Liver (tissue), 9 donors: Measurements from ENCODE around the gene PHLDA2. TPM values are rescaled to one million over a fixed set of nuclear protein-coding genes. Genes with fewer than 3 reads are reported as not detected.
A peak's percentile ranks its signal among the peaks of the same experiment; 100 is the strongest.

Source experiments
- DNase-seq: peaks from one replicate; pipeline ENCODE4 v3.0.0-alpha.2; 2017; ENCODE audit warnings: low spot score
- H3K27ac ChIP-seq, 2 donors: one replicate each; pipeline ENCODE4 v1.7.0; 2013; ENCODE audit warnings: inconsistent platforms in 2 of 2, low read length in 2 of 2, control low read depth in 1 of 2, low read depth in 1 of 2, mild to moderate bottlenecking in 1 of 2
- H3K27me3 ChIP-seq, 4 donors: one replicate each; pipeline versions ENCODE4 v1.6.1 to v1.7.0; 2013; ENCODE audit warnings: low read length in 3 of 4, inconsistent platforms in 1 of 4, mild to moderate bottlenecking in 1 of 4, moderate library complexity in 1 of 4; ENCODE audit not compliant: control insufficient read depth in 4 of 4, insufficient read depth in 4 of 4
- H3K36me3 ChIP-seq, 4 donors: one replicate each; pipeline versions ENCODE4 v1.6.1 to v1.7.0; 2013; ENCODE audit warnings: low read length in 3 of 4, mild to moderate bottlenecking in 3 of 4, low read depth in 1 of 4, moderate library complexity in 1 of 4; ENCODE audit not compliant: control insufficient read depth in 4 of 4, insufficient read depth in 3 of 4
- H3K4me1 ChIP-seq, 4 donors: one replicate each; pipeline versions ENCODE4 v1.6.1 to v1.7.0; 2013; ENCODE audit warnings: low read length in 3 of 4, mild to moderate bottlenecking in 3 of 4, moderate library complexity in 1 of 4; ENCODE audit not compliant: control insufficient read depth in 4 of 4, insufficient read depth in 4 of 4
- H3K4me3 ChIP-seq, 3 donors: one replicate each; pipeline versions ENCODE4 v1.6.1 to v1.7.0; 2013; ENCODE audit warnings: low read length in 3 of 3, control low read depth in 1 of 3, low read depth in 1 of 3, mild to moderate bottlenecking in 1 of 3
- H3K9ac ChIP-seq, 2 donors: one replicate each; pipeline ENCODE4 v1.7.0; 2013; ENCODE audit warnings: low read length in 2 of 2, mild to moderate bottlenecking in 2 of 2, moderate library complexity in 2 of 2, control low read depth in 1 of 2, low read depth in 1 of 2
- H3K9me3 ChIP-seq, 4 donors: one replicate each; pipeline versions ENCODE4 v1.6.1 to v1.7.0; 2013; ENCODE audit warnings: low read length in 3 of 4; ENCODE audit not compliant: control insufficient read depth in 4 of 4
- FOXA2 ChIP-seq: IDR thresholded peaks from 2 replicates; pipeline ENCODE4 v1.6.1; 2016; ENCODE audit warnings: antibody characterized with exemption
- GABPA ChIP-seq, 2 donors: IDR thresholded peaks in 1 of 2; conservative IDR thresholded peaks in 1 of 2; 2 replicates each; pipeline ENCODE4 v1.6.1; 2016; ENCODE audit warnings: antibody characterized with exemption in 2 of 2, mild to moderate bottlenecking in 1 of 2, moderate library complexity in 1 of 2
- HNF4A ChIP-seq, 2 donors: conservative IDR thresholded peaks; 2 replicates each; pipeline ENCODE4 v1.6.1; 2016; ENCODE audit warnings: antibody characterized with exemption in 2 of 2, mild to moderate bottlenecking in 2 of 2
- JUND ChIP-seq, 2 donors: IDR thresholded peaks; 2 replicates each; pipeline ENCODE4 v1.6.1; 2016; ENCODE audit warnings: antibody characterized with exemption in 2 of 2
- NR2F2 ChIP-seq: IDR thresholded peaks from 2 replicates; pipeline ENCODE4 v1.6.1; 2016; ENCODE audit warnings: antibody characterized with exemption
- RAD21 ChIP-seq, 2 donors: IDR thresholded peaks; 2 replicates each; pipeline ENCODE4 v1.6.1; 2016; ENCODE audit warnings: antibody characterized with exemption in 2 of 2, mild to moderate bottlenecking in 2 of 2
- RXRA ChIP-seq, 2 donors: IDR thresholded peaks; 2 replicates each; pipeline ENCODE4 v1.6.1; 2017 to 2018; ENCODE audit warnings: antibody characterized with exemption in 2 of 2, mild to moderate bottlenecking in 1 of 2
- SP1 ChIP-seq: IDR thresholded peaks from 2 replicates; pipeline ENCODE4 v1.6.1; 2018; ENCODE audit warnings: antibody characterized with exemption, mild to moderate bottlenecking
- YY1 ChIP-seq: IDR thresholded peaks from 2 replicates; pipeline ENCODE4 v1.6.1; 2016; ENCODE audit warnings: antibody characterized with exemption, mild to moderate bottlenecking
- WGBS: extraction: QIAGEN DNeasy Blood & Tissue Kit; methylation state at CpG from one replicate; pipeline ENCODE4 v1.1.7; 2013; 5-methylcytosine and 5-hydroxymethylcytosine counted together
- polyA plus RNA-seq, 2 donors: library from polyadenylated mRNA; stranded (reverse) in 1 of 2; unstranded in 1 of 2; fragments of 200-250 nt in 1 of 2; fragments of >200 nt in 1 of 2; fragmentation: Nextera tagmentation in 1 of 2; extraction: Ambion mirVana in 1 of 2; gene quantifications; one replicate each; pipeline versions ENCODE4 v1.2.1 to v1.2.3, GENCODE V29; 2013 to 2015
- total RNA-seq, 2 donors: library from RNA; depleted of rRNA; stranded (reverse); fragments of >200 nt; gene quantifications; one replicate each; pipeline ENCODE4 v1.2.3, GENCODE V29; 2014
- TF ChIP-seq, protein P1 (sequence below): IDR thresholded peaks from 2 replicates; pipeline ENCODE4 v1.6.1; 2016; ENCODE audit warnings: antibody characterized with exemption
- TF ChIP-seq, protein P2 (sequence below): IDR thresholded peaks from 2 replicates; pipeline ENCODE4 v1.6.1; 2016; ENCODE audit warnings: antibody characterized with exemption, mild to moderate bottlenecking
- TF ChIP-seq, protein P3 (sequence below): fragments of 150-350 bp; IDR thresholded peaks from 2 replicates; pipeline ENCODE4 v1.5.1; 2017; ENCODE audit warnings: improper control_type of control experiment, low read depth, low read length; ENCODE audit not compliant: missing input control
- donor health status: healthy.
- donor health status: healthy.
- donor health status: healthy.
- donor health status: healthy.
- donor health status: healthy.

PHLDA2 gene
- total and polyA plus RNA-seq, 4 donors = 0.23 to 1.4 (median 0.99) TPM; not detected in 1

DNA sequence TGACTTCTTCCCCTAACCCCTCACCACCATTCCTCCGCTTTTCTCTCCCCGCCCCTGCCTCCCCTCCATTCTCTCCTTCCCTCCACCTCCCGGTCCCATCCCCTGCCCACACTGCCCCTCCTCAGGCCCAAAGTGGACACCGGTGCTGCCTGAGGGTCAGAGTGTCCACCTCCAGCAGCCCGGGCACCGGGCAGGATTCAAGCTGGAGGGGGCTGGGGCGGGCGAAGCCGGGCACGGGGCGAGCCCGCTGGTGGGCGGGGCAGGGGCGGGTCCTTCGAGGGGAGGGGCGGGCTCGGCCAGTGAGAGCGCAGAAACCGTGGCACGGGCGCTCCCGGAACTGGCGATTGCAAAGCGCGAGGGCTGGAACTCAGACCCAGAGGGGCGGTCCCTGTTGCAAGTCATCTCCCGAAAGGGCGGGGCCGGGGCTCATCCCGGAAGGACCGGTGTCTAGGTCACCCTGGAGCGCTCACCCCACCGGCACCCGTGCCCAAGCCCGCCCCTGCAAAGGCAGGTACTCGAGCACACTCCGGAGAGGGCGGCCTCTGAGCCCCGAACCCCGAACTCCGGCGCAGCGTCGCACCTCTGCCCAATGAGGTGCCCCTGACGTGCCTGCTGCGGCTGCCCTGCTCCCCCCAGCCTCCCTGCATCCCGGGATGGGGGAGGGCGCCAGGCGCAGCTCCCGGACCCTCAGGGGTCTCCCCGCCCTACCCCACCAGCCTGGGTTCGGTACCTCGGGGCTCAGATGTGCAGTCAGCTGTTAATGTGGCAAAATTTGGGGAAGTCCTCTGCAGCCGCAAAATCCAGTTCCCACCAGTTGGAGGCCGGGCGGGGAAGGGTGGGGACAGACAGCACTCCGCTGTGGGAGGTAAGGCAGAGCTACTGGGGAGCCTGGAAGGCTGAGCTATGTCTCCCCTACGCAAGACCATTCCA, 27.1 kb downstream of the PHLDA2 start:
- Histone ChIP-seq H3K9ac (peak overlapping the region; percentile 69 to 72), H3K9me3 (no peaks in the 10 kb centered on the region), H3K4me3 (peak overlapping the region; percentile 61 to 82 (median 73)), H3K4me1 (peaks cover 8 to 26% (median 14%) of the 10 kb centered on the region in 4 donors), H3K36me3 (no peaks in the 10 kb centered on the region), H3K27ac (peak overlapping the region; percentile 87 to 91), H3K27me3 (no peaks in the 10 kb centered on the region)
- TF ChIP-seq, protein P1, sequence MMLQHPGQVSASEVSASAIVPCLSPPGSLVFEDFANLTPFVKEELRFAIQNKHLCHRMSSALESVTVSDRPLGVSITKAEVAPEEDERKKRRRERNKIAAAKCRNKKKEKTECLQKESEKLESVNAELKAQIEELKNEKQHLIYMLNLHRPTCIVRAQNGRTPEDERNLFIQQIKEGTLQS = no peak
- TF ChIP-seq RXRA (IDR thresholded peaks at IDR 0.05) (peak; percentile 49 to 71), SP1 (peak; percentile 73), YY1 (peak; percentile 35), GABPA (IDR thresholded peaks at IDR 0.05 in 1 of 2, conservative IDR thresholded peaks at IDR 0.05 in 1 of 2) (peak in 1 of 2 donors; percentile 67), NR2F2 (no peak), HNF4A (conservative IDR thresholded peaks at IDR 0.05) (peak; percentile 53 to 55)
- TF ChIP-seq, protein P2, sequence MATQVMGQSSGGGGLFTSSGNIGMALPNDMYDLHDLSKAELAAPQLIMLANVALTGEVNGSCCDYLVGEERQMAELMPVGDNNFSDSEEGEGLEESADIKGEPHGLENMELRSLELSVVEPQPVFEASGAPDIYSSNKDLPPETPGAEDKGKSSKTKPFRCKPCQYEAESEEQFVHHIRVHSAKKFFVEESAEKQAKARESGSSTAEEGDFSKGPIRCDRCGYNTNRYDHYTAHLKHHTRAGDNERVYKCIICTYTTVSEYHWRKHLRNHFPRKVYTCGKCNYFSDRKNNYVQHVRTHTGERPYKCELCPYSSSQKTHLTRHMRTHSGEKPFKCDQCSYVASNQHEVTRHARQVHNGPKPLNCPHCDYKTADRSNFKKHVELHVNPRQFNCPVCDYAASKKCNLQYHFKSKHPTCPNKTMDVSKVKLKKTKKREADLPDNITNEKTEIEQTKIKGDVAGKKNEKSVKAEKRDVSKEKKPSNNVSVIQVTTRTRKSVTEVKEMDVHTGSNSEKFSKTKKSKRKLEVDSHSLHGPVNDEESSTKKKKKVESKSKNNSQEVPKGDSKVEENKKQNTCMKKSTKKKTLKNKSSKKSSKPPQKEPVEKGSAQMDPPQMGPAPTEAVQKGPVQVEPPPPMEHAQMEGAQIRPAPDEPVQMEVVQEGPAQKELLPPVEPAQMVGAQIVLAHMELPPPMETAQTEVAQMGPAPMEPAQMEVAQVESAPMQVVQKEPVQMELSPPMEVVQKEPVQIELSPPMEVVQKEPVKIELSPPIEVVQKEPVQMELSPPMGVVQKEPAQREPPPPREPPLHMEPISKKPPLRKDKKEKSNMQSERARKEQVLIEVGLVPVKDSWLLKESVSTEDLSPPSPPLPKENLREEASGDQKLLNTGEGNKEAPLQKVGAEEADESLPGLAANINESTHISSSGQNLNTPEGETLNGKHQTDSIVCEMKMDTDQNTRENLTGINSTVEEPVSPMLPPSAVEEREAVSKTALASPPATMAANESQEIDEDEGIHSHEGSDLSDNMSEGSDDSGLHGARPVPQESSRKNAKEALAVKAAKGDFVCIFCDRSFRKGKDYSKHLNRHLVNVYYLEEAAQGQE = peak; percentile 72
- peak; percentile 83 for DNase-seq
- WGBS = 3% methylated on average over 58 of the region's 58 CpGs

DNA sequence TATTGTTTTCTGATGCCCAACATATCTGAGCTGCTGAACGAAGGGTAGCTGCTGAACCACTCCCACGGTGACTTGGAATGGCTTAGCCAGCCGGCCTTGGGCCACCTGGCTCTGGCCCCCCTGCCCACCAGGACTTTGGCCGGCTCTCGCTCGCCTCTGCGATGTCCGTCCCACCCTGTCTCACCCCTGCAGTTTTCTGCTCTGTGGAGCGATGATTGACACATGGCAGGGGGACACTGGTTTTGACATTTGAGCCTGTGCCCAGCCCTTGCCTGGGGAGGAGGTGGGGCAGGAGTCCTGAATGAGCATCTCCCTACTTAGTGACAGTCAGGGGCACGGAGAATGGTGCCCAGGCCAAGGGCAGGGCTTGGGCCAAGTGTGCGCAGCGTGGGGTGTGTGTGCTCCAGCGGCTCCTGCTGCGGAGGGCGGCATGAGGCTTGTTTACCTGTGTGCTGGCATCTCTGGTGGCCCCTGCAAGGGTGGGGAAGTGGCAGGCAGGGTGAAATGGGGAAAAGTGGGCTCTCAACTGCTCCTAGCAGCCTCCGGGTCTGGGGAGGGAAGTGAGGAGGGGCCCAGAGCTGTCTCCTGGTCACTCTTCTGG, 27.9 kb downstream of the PHLDA2 start:
- Histone ChIP-seq H3K27me3 (no peaks in the 10 kb centered on the region), H3K4me3 (peak overlapping the region in 1 of 3 donors; percentile 82), H3K27ac (peak overlapping the region; percentile 68 to 84), H3K4me1 (peaks cover 8 to 26% (median 14%) of the 10 kb centered on the region in 4 donors), H3K36me3 (no peaks in the 10 kb centered on the region), H3K9me3 (no peaks in the 10 kb centered on the region), H3K9ac (peak overlapping the region in 1 of 2 donors; percentile 21)
- TF ChIP-seq FOXA2 = no peak
- TF ChIP-seq HNF4A (conservative IDR thresholded peaks at IDR 0.05) = no peak
- TF ChIP-seq YY1 = no peak
- 89% methylated on average over 16 of the region's 16 CpGs for WGBS
- DNase-seq = no peak

DNA sequence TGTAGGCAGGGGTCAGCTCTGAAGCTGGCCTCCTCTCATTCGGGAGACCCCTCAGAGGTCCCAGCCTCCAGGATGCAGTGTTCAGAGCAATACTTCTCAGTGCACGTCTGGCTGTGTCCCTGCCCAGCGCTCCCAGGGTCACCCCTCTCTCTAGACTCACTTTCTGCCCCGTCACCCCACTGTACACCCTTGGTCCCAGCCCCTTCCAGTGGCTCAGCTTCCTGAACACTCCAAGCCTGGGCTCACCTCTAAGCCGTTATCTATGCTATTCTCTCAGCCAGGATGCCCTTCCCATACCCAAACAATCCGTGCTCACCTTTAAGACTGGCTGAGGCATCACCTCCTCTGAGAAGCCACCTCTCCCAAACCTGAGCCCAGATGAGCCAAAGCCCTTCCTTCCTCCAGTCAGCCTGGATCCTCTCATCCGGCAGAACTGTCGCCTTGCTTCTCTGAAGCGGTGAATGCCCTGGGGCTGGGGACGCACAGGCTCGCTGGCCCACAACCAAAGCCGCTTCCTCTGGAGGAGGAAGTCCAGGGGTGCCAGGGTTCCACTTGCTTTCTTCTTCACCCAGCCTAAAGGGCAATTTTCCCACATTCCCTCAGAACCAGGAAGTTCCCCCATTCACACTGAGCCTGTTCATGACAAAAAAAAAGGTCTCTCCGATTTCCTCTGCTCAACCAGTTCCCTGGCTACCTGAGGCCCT, 30.0 kb downstream of the PHLDA2 start:
- no peak for TF ChIP-seq GABPA (IDR thresholded peaks at IDR 0.05 in 1 of 2, conservative IDR thresholded peaks at IDR 0.05 in 1 of 2)
- TF ChIP-seq JUND (IDR thresholded peaks at IDR 0.05) = no peak
- no peak for TF ChIP-seq YY1
- no peak for TF ChIP-seq SP1
- TF ChIP-seq RAD21 (IDR thresholded peaks at IDR 0.05) = no peak
- no peak for TF ChIP-seq NR2F2
- TF ChIP-seq, protein P1 = no peak
- TF ChIP-seq, protein P3, sequence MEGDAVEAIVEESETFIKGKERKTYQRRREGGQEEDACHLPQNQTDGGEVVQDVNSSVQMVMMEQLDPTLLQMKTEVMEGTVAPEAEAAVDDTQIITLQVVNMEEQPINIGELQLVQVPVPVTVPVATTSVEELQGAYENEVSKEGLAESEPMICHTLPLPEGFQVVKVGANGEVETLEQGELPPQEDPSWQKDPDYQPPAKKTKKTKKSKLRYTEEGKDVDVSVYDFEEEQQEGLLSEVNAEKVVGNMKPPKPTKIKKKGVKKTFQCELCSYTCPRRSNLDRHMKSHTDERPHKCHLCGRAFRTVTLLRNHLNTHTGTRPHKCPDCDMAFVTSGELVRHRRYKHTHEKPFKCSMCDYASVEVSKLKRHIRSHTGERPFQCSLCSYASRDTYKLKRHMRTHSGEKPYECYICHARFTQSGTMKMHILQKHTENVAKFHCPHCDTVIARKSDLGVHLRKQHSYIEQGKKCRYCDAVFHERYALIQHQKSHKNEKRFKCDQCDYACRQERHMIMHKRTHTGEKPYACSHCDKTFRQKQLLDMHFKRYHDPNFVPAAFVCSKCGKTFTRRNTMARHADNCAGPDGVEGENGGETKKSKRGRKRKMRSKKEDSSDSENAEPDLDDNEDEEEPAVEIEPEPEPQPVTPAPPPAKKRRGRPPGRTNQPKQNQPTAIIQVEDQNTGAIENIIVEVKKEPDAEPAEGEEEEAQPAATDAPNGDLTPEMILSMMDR = no peak
- DNase-seq = no peak
- 73% methylated on average over 13 of the region's 13 CpGs for WGBS
- Histone ChIP-seq H3K27ac (peak overlapping the region; percentile 60 to 66), H3K27me3 (no peaks in the 10 kb centered on the region), H3K9me3 (no peaks in the 10 kb centered on the region), H3K4me1 (peaks cover 7 to 26% (median 14%) of the 10 kb centered on the region in 4 donors), H3K36me3 (no peaks in the 10 kb centered on the region), H3K4me3 (no peak overlapping the region), H3K9ac (no peak overlapping the region)
